Lower leg skin (tissue), 3 donors: ENCODE data around the gene ERC1.
"Not testable (repeated sequence)": the region's sequence is repeated elsewhere in the genome, so short reads cannot be mapped to it uniquely, and the experiment has no call there.

Source experiments
- CTCF ChIP-seq, 3 donors: fragments of 450-650 bp; IDR thresholded peaks; one replicate each; pipeline ENCODE4 v1.5.1; 2016; ENCODE audit warnings: antibody characterized with exemption in 3 of 3, mild to moderate bottlenecking in 3 of 3, moderate library complexity in 2 of 3
- POLR2A ChIP-seq, 2 donors: fragments of 450-650 bp; IDR thresholded peaks; one replicate each; pipeline ENCODE4 v1.6.1; 2016 to 2017; ENCODE audit warnings: antibody characterized with exemption in 2 of 2, mild to moderate bottlenecking in 1 of 2, moderate library complexity in 1 of 2

GRCh38 chr12:1198854-1199253 is 207.8 kb downstream of the ERC1 start:
- TF ChIP-seq POLR2A, CTCF (IDR thresholded peaks at IDR 0.05): not testable (repeated sequence)
